GM21717 (cell line): ENCODE measurements around the gene DUOX1.

Experiments used
- ATAC-seq: cut with Tn5 transposase; IDR thresholded peaks from one replicate; pipeline ENCODE4 v1.9.1; 2021; ENCODE audit warnings: mild to moderate bottlenecking, moderate library complexity; ENCODE audit not compliant: unreplicated experiment

DUOX1 gene

GRCh38 chr15:45105586-45105985 lies 24.2 kb upstream of the DUOX1 start:
- ATAC-seq: no peak

DNA sequence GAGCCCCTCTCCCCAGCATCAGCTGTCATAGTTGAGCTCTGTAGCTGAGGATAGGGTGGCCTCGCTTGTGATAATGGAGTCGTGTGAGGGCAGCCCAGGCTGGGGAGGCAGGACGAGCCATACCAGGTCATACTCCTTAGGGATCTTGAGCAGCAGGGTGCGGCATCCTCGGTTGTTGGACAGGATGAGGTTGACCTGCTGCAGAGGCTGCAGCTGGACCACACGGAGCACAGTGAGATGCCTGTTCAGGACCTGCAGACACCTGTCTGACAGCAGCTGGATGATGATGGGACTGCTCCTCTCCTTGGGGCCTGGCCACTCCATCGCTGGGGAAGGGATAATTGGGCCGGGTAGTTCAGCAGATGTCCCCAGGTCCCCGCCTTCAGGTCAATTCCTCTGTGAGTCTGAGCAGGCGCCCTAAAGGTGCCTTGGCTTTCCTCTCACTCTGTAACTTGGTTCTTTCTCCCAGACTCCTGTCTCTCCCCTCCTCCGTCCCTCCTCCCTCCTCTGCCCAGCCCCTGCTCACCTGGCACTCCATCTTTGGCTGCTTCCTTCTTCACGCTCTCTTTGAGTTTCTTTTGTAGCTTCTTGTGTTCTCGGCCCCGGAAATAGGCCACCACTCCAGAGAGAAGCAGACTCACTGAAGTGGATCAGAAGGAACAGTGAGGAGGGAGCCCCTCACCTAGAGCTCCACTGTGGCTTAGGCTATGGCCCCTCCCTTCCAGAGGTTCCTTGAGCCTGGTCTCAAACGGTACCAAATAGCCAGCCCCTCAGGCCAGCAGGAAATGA lies 23.6 kb upstream of the DUOX1 start:
- ATAC-seq: no peak

DNA sequence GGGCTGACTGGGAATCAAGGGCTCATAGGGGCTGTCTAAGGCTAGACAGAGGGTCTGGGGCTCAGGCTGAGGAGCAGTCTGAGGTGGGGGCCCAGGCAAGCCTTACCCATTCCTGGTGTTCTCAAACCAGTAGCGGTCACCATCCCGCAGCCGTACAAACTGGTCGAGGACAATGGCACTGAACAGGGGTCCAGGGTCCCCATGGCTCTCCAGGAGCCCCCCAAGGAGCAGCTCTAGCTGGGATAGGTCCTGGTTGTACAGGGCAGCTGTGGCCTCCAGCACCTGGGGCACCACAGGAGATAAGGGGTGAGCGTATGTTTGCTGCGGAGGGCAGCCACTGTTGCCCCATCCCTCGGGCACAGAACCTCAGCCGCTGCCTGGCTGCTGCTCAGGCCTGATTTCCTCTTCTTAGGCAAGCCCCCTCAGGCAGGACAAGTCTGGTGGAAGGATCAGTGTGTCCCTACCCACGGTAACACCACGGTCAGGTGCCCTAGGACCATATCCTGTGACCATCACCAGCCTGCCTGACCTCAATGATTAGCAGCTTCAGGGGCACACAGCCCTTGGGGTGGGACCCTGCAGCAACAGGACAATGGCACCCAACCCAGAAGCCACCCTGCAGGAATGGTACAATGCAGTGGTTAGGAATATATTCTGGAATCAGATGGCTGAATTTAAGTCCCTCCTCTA lies 21.7 kb upstream of the DUOX1 start:
- no peak for ATAC-seq

- ATAC-seq: no peak
These were observed 19.5 kb upstream of the DUOX1 start for GRCh38 chr15:45110256-45110820.

- no peak for ATAC-seq
These were observed 18.2 kb upstream of the DUOX1 start for GRCh38 chr15:45111390-45112142.

GRCh38 chr15:45112143-45112590 lies 17.6 kb upstream of the DUOX1 start:
- no peak for ATAC-seq

- no peak for ATAC-seq
These were observed 17.0 kb upstream of the DUOX1 start for GRCh38 chr15:45112591-45113379.

- no peak for ATAC-seq
These were observed 16.3 kb upstream of the DUOX1 start for GRCh38 chr15:45113380-45113990.

GRCh38 chr15:45114076-45114750 lies 15.6 kb upstream of the DUOX1 start, which contains the start of the genes DUOX2 and DUOXA2:
Gene DUOX2 (minus strand): TSS chr15:45114172. CDS start chr15:45113411, 761 bp downstream.
Gene DUOXA2 (plus strand): TSS chr15:45114326. CDS start chr15:45114606, 280 bp downstream.
- no peak for ATAC-seq

- ATAC-seq: no peak
These were observed 15.1 kb upstream of the DUOX1 start for GRCh38 chr15:45114751-45115085.

DNA sequence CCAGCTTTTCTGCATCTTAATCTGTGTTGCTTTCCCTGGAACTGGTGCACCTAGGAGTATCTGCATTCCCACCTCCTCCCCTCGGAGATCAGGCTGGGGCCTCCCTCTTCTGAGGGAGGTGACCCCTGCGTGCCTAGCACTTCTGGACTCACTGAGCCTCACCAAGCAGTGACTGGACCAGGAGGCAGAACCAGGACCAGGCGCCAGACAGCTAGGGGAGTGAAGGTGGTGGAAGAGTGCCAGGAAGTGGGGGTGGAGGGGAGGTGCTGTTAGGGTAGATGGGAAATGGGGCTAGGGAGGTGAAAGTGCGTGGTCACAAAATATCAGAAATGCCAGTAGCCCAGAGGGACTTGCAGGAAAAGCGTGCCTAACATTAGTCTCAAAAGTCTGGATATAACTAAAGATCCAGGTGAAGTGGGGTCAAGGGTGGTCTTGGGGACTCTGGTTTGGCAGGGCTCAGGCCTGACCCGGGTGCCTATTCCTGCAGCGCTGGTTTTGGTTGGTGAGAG lies 14.4 kb upstream of the DUOX1 start:
- ATAC-seq: no peak

GRCh38 chr15:45116006-45116481 lies 13.8 kb upstream of the DUOX1 start:
- no peak for ATAC-seq

GRCh38 chr15:45116482-45117307 lies 13.1 kb upstream of the DUOX1 start:
- ATAC-seq: no peak

- no peak for ATAC-seq
These were observed 12.3 kb upstream of the DUOX1 start for GRCh38 chr15:45117308-45118130.

DNA sequence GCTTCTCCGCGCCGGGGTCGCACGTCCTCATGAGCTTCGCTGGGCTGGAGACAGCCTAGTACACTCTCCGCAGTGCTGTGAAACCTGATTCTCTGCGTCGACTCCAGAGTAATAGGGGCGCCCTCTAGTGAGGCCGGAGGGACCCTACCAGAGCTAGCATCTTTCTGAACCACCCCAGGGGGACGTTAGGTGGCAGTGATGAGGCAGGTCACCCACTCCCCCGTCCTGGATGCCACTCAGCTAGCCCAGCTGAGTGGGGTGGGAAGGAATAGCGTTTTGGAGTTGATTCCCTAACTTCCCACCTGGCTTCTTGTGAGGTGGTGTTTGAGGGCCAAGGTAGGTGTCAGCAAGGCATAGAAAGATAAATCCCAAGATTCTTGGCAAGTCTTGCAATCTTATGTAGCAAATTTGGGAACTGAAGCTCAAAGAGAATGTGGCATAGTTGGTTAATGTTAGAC lies 11.6 kb upstream of the DUOX1 start:
- ATAC-seq: peak; percentile 79

- no peak for ATAC-seq
These were observed 10.8 kb upstream of the DUOX1 start for GRCh38 chr15:45118996-45119395.
